Testis (tissue), 3 donors: ENCODE measurements around the gene PHF12. TPM values are rescaled to one million over a fixed set of nuclear protein-coding genes. Genes with fewer than 3 reads are reported as not detected.

ENCODE experiments used
- DNase-seq: peaks from one replicate; pipeline ENCODE4 v3.0.0-alpha.2; 2019
- H3K27ac ChIP-seq, 2 donors: fragments of 200-600 bp; sonication (generic); one replicate each; pipeline ENCODE4 v1.5.1; 2019
- H3K27me3 ChIP-seq: fragments of 200-600 bp; sonication (generic); one replicate; pipeline ENCODE4 v1.5.1; 2019
- H3K36me3 ChIP-seq: fragments of 200-600 bp; sonication (generic); one replicate; pipeline ENCODE4 v1.5.1; 2017; ENCODE audit warnings: low read depth; ENCODE audit errors: missing control alignments
- H3K4me1 ChIP-seq: fragments of 200-600 bp; sonication (generic); one replicate; pipeline ENCODE4 v1.5.1; 2019
- H3K4me3 ChIP-seq, 2 donors: fragments of 200-600 bp; sonication (generic); one replicate each; pipeline ENCODE4 v1.5.1; 2017 to 2019
- H3K9me3 ChIP-seq: fragments of 200-600 bp; sonication (generic); one replicate; pipeline ENCODE4 v1.5.1; 2017
- POLR2A ChIP-seq: fragments of 450-650 bp; IDR thresholded peaks from one replicate; pipeline ENCODE4 v1.6.1; 2017; ENCODE audit warnings: antibody characterized with exemption, mild to moderate bottlenecking, moderate library complexity
- WGBS, 2 donors: methylation state at CpG; one replicate each; pipeline ENCODE4 v1.1.5; 2018; 5-methylcytosine and 5-hydroxymethylcytosine counted together
- intact Hi-C: fragments of 100-400 bp; cut with DNase I; formaldehyde crosslinking; loops from one replicate; pipeline ENCODE4 v1.15.1; 2023; ENCODE audit warnings: low total_unique reads
- polyA plus RNA-seq: library from polyadenylated mRNA; stranded (reverse); fragments of 350-450 nt; fragmentation: Illumina TruSeq; extraction: RNeasy Lipid Tissue Mini Kit (QIAGEN cat#74804); gene quantifications from one replicate; pipeline ENCODE4 v1.2.3, GENCODE V29; 2014; ENCODE audit warnings: low read depth, low replicate concordance; ENCODE audit not compliant: insufficient read depth
- total RNA-seq, 2 donors: library from RNA; depleted of rRNA; stranded (reverse); fragments of >200 nt; gene quantifications; one replicate each; pipeline ENCODE4 v1.2.3, GENCODE V29; 2016
- TF ChIP-seq, protein P1 (sequence below), 3 experiments: fragments of 450-650 bp in 2 of 3; fragments of 200-600 bp in 1 of 3; sonication (generic) in 1 of 3; IDR thresholded peaks; one replicate each; pipeline ENCODE4 v1.5.1; 2016 to 2019; ENCODE audit warnings: antibody characterized with exemption in 3 of 3, mild to moderate bottlenecking in 2 of 3, moderate library complexity in 1 of 3

Gene PHF12
- total and polyA plus RNA-seq, 3 donors from 2014 or later, result 38.8 to 85.3 (median 82.4) TPM

DNA sequence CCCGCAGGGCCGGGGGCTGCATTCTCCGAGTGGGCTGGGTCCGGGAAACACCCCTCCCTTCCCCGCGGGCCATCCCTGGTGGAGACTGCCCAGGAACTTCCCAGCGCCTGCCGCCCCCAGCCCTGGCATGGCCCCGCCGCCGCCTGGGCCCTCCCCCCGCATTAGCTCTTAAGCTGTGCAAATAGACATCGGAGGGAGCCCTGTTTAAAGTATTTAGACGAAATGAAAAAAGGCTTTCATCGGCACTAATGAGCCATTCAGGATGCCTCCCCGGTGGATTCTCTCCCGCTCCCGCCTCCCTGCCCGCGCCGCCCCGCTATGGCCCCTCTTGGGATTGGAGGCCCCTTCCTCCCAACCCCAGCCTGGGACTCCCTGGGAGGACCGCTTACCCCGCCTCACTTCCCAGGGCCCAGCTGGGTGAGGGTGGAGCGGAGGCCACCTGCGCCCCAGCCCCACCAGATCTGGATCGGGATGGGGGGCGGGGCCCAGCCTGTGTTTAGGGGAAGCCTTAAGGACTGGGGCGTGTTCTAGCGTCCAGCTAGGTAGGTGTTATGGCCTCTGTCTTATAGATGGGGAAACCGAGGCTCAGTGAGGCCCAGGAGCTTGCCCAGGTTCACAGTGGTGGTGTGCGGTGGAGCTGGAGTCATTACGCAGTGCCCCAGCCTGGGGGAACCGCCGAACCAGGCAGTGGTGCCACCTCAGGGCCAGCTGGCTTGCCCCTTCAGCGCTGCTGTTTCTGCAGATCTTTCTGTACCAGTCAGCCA, 34.8 kb upstream of the PHF12 start:
- H3K4me3 ChIP-seq, result no peak overlapping the region
- TF ChIP-seq, protein P1, sequence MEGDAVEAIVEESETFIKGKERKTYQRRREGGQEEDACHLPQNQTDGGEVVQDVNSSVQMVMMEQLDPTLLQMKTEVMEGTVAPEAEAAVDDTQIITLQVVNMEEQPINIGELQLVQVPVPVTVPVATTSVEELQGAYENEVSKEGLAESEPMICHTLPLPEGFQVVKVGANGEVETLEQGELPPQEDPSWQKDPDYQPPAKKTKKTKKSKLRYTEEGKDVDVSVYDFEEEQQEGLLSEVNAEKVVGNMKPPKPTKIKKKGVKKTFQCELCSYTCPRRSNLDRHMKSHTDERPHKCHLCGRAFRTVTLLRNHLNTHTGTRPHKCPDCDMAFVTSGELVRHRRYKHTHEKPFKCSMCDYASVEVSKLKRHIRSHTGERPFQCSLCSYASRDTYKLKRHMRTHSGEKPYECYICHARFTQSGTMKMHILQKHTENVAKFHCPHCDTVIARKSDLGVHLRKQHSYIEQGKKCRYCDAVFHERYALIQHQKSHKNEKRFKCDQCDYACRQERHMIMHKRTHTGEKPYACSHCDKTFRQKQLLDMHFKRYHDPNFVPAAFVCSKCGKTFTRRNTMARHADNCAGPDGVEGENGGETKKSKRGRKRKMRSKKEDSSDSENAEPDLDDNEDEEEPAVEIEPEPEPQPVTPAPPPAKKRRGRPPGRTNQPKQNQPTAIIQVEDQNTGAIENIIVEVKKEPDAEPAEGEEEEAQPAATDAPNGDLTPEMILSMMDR (IDR thresholded peaks at IDR 0.05), result no peak
- TF ChIP-seq POLR2A, result no peak
- H3K4me1 ChIP-seq, result no peaks in the 10 kb centered on the region
- no peaks in the 10 kb centered on the region for H3K36me3 ChIP-seq
- H3K9me3 ChIP-seq, result no peaks in the 10 kb centered on the region
- 9 to 24% methylated on average over 9 to 36 of the region's 36 CpGs for WGBS, 2 donors
- no peaks in the 10 kb centered on the region for H3K27me3 ChIP-seq
- intact Hi-C loops, result no loop called here
- no peak for DNase-seq
- H3K27ac ChIP-seq, result no peak overlapping the region

DNA sequence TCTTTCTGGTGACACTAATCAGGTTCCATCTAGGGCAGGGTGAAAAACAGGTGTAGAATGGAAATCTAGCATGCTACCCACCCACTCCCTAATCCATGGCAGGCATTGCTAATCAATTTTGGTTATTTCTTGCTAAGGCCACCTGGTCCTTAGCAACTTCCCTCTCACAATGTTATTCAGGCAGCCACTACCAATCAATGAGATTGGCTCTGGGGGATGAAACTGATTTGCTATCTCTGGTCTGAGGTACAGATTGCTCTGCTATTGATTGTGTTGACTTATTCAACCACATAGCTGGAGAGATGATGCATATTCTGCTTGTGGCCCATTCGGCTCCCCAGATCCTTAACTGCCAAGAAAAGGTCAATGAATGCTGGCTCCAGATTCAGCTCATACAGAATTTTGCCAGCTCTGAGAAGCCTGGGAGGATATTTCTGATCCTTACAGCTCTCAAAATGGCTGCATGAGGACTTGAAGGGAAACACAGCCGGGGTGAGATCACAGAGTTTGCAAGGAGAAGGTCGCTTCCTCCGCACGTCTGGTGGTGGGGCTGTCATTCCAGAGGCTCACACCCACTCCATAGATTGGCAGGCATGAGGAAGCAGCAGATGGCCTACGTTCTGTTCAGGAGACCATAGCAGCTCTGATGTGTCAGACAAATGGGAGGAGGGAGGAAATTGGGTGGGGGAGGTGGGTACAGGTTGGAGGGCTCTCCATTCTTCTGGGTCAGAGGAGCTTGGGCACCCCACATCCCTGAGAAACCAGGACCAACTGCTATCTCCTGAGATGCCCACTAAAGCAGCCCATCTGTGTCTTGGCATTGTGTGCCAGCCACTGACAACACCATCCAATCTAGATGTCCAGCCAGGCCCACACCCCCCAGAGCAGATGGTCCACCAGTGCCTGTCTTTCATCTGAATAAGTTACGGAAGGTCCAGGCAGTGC, 32.2 kb upstream of the PHF12 start:
- no peak for TF ChIP-seq POLR2A
- TF ChIP-seq, protein P1 (IDR thresholded peaks at IDR 0.05), result no peak
- Histone ChIP-seq H3K4me1 (no peaks in the 10 kb centered on the region), H3K4me3 (no peak overlapping the region), H3K27me3 (no peaks in the 10 kb centered on the region), H3K9me3 (no peaks in the 10 kb centered on the region), H3K36me3 (no peaks in the 10 kb centered on the region), H3K27ac (no peak overlapping the region)
- intact Hi-C loops, result no loop called here
- 73 to 76% methylated on average over 7 of the region's 7 CpGs for WGBS, 2 donors
- DNase-seq, result no peak

DNA sequence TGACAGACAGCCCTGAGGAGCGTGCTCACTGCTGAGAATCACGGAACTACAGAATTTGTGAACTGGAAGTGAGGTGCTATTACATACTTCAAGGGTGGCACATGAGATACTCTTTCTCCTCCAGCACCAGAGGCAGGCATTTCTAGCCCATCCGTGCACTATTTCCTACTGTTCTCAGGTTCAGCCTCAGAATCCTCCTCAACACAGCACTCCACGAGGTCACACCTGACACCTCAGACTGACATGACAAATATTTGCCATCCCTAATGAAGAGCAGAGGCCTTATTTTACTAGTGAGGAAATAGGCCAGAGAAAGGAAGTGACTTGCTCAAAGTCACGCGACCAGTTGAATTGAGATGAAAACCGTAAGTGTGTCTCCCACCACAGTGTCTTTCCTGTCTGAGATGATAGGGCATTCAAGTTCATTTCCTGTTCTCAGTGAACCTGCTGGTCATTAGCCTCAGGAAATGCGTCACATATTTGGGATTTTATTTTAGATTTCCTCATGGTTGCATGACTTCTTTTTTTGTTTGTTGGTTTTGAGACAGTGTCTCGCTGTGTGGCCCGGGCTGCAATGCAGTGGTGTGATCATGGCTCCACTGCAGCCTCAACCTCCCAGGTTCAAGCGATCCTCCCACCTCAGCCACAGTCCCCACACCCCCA, 30.9 kb upstream of the PHF12 start:
- no peaks in the 10 kb centered on the region for H3K4me1 ChIP-seq
- 81 to 85% methylated on average over 11 of the region's 11 CpGs for WGBS, 2 donors
- TF ChIP-seq, protein P1 (IDR thresholded peaks at IDR 0.05), result no peak
- TF ChIP-seq POLR2A, result no peak
- H3K27ac ChIP-seq, result no peak overlapping the region
- no peaks in the 10 kb centered on the region for H3K36me3 ChIP-seq
- no peak overlapping the region for H3K4me3 ChIP-seq
- intact Hi-C loops, result no loop called here
- H3K27me3 ChIP-seq, result no peaks in the 10 kb centered on the region
- no peaks in the 10 kb centered on the region for H3K9me3 ChIP-seq
- DNase-seq, result peak; percentile 24

DNA sequence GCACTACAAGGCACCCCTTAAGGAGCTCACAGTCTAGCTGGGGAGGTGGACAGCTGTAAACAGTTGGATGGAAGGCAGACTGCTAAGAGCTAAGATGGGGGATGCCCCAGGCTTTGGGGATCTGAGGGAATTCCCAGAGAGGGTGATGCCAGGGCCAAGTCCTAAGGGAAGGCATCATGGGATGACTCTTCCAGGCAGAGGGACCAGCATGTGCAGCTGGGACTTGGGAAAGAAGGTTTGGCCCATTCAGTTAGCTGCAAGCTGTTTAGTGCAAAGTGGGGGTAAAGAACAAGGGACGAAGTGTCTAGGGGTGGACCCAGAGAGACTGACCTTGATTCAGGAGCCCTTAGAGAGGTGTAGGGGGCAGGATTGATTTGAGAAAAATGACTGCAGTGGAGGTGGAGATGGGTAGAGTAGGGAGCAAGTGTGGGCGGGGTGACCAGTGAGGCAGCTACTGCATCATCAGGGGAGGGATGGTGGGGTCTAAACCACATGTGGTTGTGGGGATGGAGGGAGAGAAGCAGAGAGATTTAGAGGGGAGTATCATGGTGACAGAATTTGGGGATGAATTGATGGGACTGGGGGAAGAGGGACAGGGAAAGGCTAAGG, 27.1 kb upstream of the PHF12 start:
- no peak for DNase-seq
- no peak overlapping the region for H3K27ac ChIP-seq
- no peak overlapping the region for H3K4me3 ChIP-seq
- no peaks in the 10 kb centered on the region for H3K27me3 ChIP-seq
- peaks cover 4% of the 10 kb centered on the region for H3K4me1 ChIP-seq
- intact Hi-C loops, result no loop called here
- H3K36me3 ChIP-seq, result no peaks in the 10 kb centered on the region
- WGBS, 2 donors, result 87 to 88% methylated on average over 2 of the region's 2 CpGs
- H3K9me3 ChIP-seq, result no peaks in the 10 kb centered on the region
- TF ChIP-seq, protein P1 (IDR thresholded peaks at IDR 0.05), result no peak
- TF ChIP-seq POLR2A, result no peak
